ENCODE results near the gene BTLA.
"Not testable (repeated sequence)": the region's sequence is repeated elsewhere in the genome, so short reads cannot be mapped to it uniquely, and the experiment has no call there.

Gene BTLA

GRCh38 chr3:112498914-112499711 is at the start of gene BTLA:
Gene BTLA, minus strand, starts transcription at chr3:112499472. Its CDS starts 114 bp downstream, at chr3:112499358.
- peak; percentile 19 for DNase-seq (ENCODE audit: low read depth)

GRCh38 chr3:112546216-112546759 is 47.0 kb upstream of the BTLA start:
- DNase-seq (ENCODE audit: low read depth): no peak

GRCh38 chr3:112539825-112540650 is 40.8 kb upstream of the BTLA start:
- no peak for DNase-seq (ENCODE audit: low read depth)

- DNase-seq (ENCODE audit: low read depth): no peak
Observed at GRCh38 chr3:112531358-112531781, 32.1 kb upstream of the BTLA start.

GRCh38 chr3:112530573-112530972 is 31.3 kb upstream of the BTLA start:
- DNase-seq (ENCODE audit: low read depth): no peak

GRCh38 chr3:112524127-112524526 is 24.9 kb upstream of the BTLA start:
- DNase-seq (ENCODE audit: low read depth): not testable (repeated sequence)

GRCh38 chr3:112519424-112520001 is 20.2 kb upstream of the BTLA start:
- DNase-seq (ENCODE audit: low read depth): peak; percentile 31

- not testable (repeated sequence) for DNase-seq (ENCODE audit: low read depth)
Observed at GRCh38 chr3:112518970-112519369, 19.7 kb upstream of the BTLA start.

GRCh38 chr3:112514527-112515128 is 15.4 kb upstream of the BTLA start:
- no peak for DNase-seq (ENCODE audit: low read depth)

GRCh38 chr3:112512320-112512719 is 13.0 kb upstream of the BTLA start:
- no peak for DNase-seq (ENCODE audit: low read depth)

GRCh38 chr3:112508860-112509259 is 9.6 kb upstream of the BTLA start:
- DNase-seq (ENCODE audit: low read depth): no peak

- DNase-seq (ENCODE audit: low read depth): no peak
Observed at GRCh38 chr3:112508261-112508660, 9.0 kb upstream of the BTLA start.

GRCh38 chr3:112505907-112506306 is 6.6 kb upstream of the BTLA start:
- DNase-seq (ENCODE audit: low read depth): no peak

- DNase-seq (ENCODE audit: low read depth): no peak
Observed at GRCh38 chr3:112504123-112504522, 4.9 kb upstream of the BTLA start.

- no peak for DNase-seq (ENCODE audit: low read depth)
Observed at GRCh38 chr3:112503304-112503972, 4.2 kb upstream of the BTLA start.

GRCh38 chr3:112500621-112501020 is 1.3 kb upstream of the BTLA start:
- DNase-seq (ENCODE audit: low read depth): no peak

- DNase-seq (ENCODE audit: low read depth): no peak
Observed at GRCh38 chr3:112497897-112498548, 1.2 kb downstream of the BTLA start.

- DNase-seq (ENCODE audit: low read depth): no peak
Observed at GRCh38 chr3:112496366-112497067, 2.8 kb downstream of the BTLA start.

- not testable (repeated sequence) for DNase-seq (ENCODE audit: low read depth)
Observed at GRCh38 chr3:112494448-112494767, 4.9 kb downstream of the BTLA start.

GRCh38 chr3:112492124-112492523 is 7.1 kb downstream of the BTLA start:
- DNase-seq (ENCODE audit: low read depth): no peak

All from stimulated activated CD4-positive, alpha-beta T cell treated with anti-CD3 and anti-CD28 coated beads, Interleukin-2, amount 100 ng/mL, for 4 hours (primary cell).